ENCODE results near the gene DCPS.
"Not testable (repeated sequence)": the region's sequence is repeated elsewhere in the genome, so short reads cannot be mapped to it uniquely, and the experiment has no call there.

The DCPS gene

GRCh38 chr11:126303623-126304456 is at the start of gene DCPS:
TSS of gene DCPS (plus strand) at chr11:126304060. CDS start at chr11:126304081, 21 bp downstream.
- Mint-ChIP-seq H3K27ac (peak within 1 kb of the TSS; percentile 99), H3K27me3 (no peaks in the 10 kb centered on the region), H3K4me3 (peak within 1 kb of the TSS; percentile 98 to 99), H3K9me3 (peaks cover 0 to 3% of the 10 kb centered on the region in 2 donors), H3K36me3 (peaks cover 14 to 35% of the 10 kb centered on the region in 2 donors), H3K4me1 (peaks cover 17 to 43% of the 10 kb centered on the region in 2 donors)
- peak; percentile 96 for ATAC-seq (replicated peaks)
- DNase-seq: peak; percentile 86

- Mint-ChIP-seq H3K9me3 (no peaks in the 10 kb centered on the region), H3K27me3 (no peaks in the 10 kb centered on the region), H3K4me1 (peaks cover 0 to 2% of the 10 kb centered on the region in 2 donors), H3K27ac (no peak overlapping the region), H3K36me3 (peaks cover 19 to 35% of the 10 kb centered on the region in 2 donors), H3K4me3 (no peak overlapping the region)
- ATAC-seq (replicated peaks) (no peak), DNase-seq (no peak)
Measured at GRCh38 chr11:126254819-126255218, 49.0 kb upstream of the DCPS start.

- H3K36me3 Mint-ChIP-seq: peaks cover 19 to 37% of the 10 kb centered on the region in 2 donors
- DNase-seq; H3K4me1 Mint-ChIP-seq; H3K9me3 Mint-ChIP-seq; ATAC-seq (replicated peaks); H3K4me3 Mint-ChIP-seq; H3K27me3 Mint-ChIP-seq: not testable (repeated sequence)
- peak overlapping the region; percentile 31 for H3K27ac Mint-ChIP-seq
Measured at GRCh38 chr11:126255507-126255906, 48.4 kb upstream of the DCPS start.

- peaks cover 20 to 42% of the 10 kb centered on the region in 2 donors for H3K36me3 Mint-ChIP-seq
- H3K4me3 Mint-ChIP-seq: no peak overlapping the region
- H3K27me3 Mint-ChIP-seq: no peaks in the 10 kb centered on the region
- H3K9me3 Mint-ChIP-seq: no peaks in the 10 kb centered on the region
- DNase-seq (no peak), ATAC-seq (replicated peaks) (no peak)
- peaks cover 0 to 2% of the 10 kb centered on the region in 2 donors for H3K4me1 Mint-ChIP-seq
- H3K27ac Mint-ChIP-seq: no peak overlapping the region
Measured at GRCh38 chr11:126256216-126256615, 47.6 kb upstream of the DCPS start.

GRCh38 chr11:126257144-126257543 is 46.7 kb upstream of the DCPS start:
- Mint-ChIP-seq H3K9me3 (no peaks in the 10 kb centered on the region), H3K36me3 (peaks cover 22 to 41% of the 10 kb centered on the region in 2 donors), H3K4me1 (peaks cover 0 to 2% of the 10 kb centered on the region in 2 donors), H3K4me3 (no peak overlapping the region), H3K27me3 (no peaks in the 10 kb centered on the region), H3K27ac (no peak overlapping the region)
- no peak for ATAC-seq (replicated peaks)
- no peak for DNase-seq

GRCh38 chr11:126257764-126258163 is 46.1 kb upstream of the DCPS start:
- Mint-ChIP-seq H3K4me1 (peaks cover 0 to 2% of the 10 kb centered on the region in 2 donors), H3K36me3 (peaks cover 22 to 41% of the 10 kb centered on the region in 2 donors), H3K9me3 (no peaks in the 10 kb centered on the region), H3K4me3 (no peak overlapping the region), H3K27me3 (no peaks in the 10 kb centered on the region), H3K27ac (peak overlapping the region; percentile 81)
- ATAC-seq (replicated peaks): no peak
- DNase-seq: no peak

GRCh38 chr11:126262216-126262615 is 41.6 kb upstream of the DCPS start:
- H3K4me1 Mint-ChIP-seq: peaks cover 3 to 8% of the 10 kb centered on the region in 2 donors
- no peak for ATAC-seq (replicated peaks)
- DNase-seq: no peak
- no peaks in the 10 kb centered on the region for H3K27me3 Mint-ChIP-seq
- H3K27ac Mint-ChIP-seq: no peak overlapping the region
- H3K4me3 Mint-ChIP-seq: no peak overlapping the region
- peaks cover 27 to 58% of the 10 kb centered on the region in 2 donors for H3K36me3 Mint-ChIP-seq
- no peaks in the 10 kb centered on the region for H3K9me3 Mint-ChIP-seq

GRCh38 chr11:126263489-126263888 is 40.4 kb upstream of the DCPS start:
- Mint-ChIP-seq H3K36me3 (peaks cover 24 to 67% of the 10 kb centered on the region in 2 donors), H3K4me3 (no peak overlapping the region), H3K27ac (no peak overlapping the region), H3K27me3 (no peaks in the 10 kb centered on the region), H3K9me3 (no peaks in the 10 kb centered on the region), H3K4me1 (peaks cover 7 to 14% of the 10 kb centered on the region in 2 donors)
- ATAC-seq (replicated peaks) (no peak), DNase-seq (no peak)

GRCh38 chr11:126265811-126266210 is 38.0 kb upstream of the DCPS start:
- H3K4me1 Mint-ChIP-seq: peaks cover 18 to 34% of the 10 kb centered on the region in 2 donors
- no peak overlapping the region for H3K27ac Mint-ChIP-seq
- H3K27me3 Mint-ChIP-seq: no peaks in the 10 kb centered on the region
- no peaks in the 10 kb centered on the region for H3K9me3 Mint-ChIP-seq
- H3K36me3 Mint-ChIP-seq: peaks cover 26 to 67% of the 10 kb centered on the region in 2 donors
- H3K4me3 Mint-ChIP-seq: no peak overlapping the region
- ATAC-seq (replicated peaks) (no peak), DNase-seq (no peak)

GRCh38 chr11:126267650-126268049 is 36.2 kb upstream of the DCPS start:
- H3K4me1 Mint-ChIP-seq: peaks cover 26 to 41% of the 10 kb centered on the region in 2 donors
- H3K9me3 Mint-ChIP-seq: no peaks in the 10 kb centered on the region
- ATAC-seq (replicated peaks) (no peak), DNase-seq (no peak)
- H3K27ac Mint-ChIP-seq: peak overlapping the region; percentile 99
- peak overlapping the region; percentile 98 for H3K4me3 Mint-ChIP-seq
- no peaks in the 10 kb centered on the region for H3K27me3 Mint-ChIP-seq
- peaks cover 32 to 71% of the 10 kb centered on the region in 2 donors for H3K36me3 Mint-ChIP-seq

- ATAC-seq (replicated peaks) (peak; percentile 4 to 9), DNase-seq (no peak)
- Mint-ChIP-seq H3K4me1 (peaks cover 26 to 41% of the 10 kb centered on the region in 2 donors), H3K36me3 (peaks cover 34 to 71% of the 10 kb centered on the region in 2 donors), H3K27ac (peak overlapping the region; percentile 99), H3K4me3 (peak overlapping the region; percentile 98), H3K9me3 (no peaks in the 10 kb centered on the region), H3K27me3 (no peaks in the 10 kb centered on the region)
Measured at GRCh38 chr11:126268361-126268707, 35.5 kb upstream of the DCPS start.

GRCh38 chr11:126268708-126269579 is 34.9 kb upstream of the DCPS start, which contains the start of the genes FOXRED1 and SRPRA:
TSS of gene FOXRED1 (plus strand) at chr11:126269154. CDS start at chr11:126269207, 53 bp downstream.
TSS of gene SRPRA (minus strand) at chr11:126268895. CDS start at chr11:126268804, 91 bp downstream.
- Mint-ChIP-seq H3K9me3 (no peaks in the 10 kb centered on the region), H3K36me3 (peaks cover 31 to 70% of the 10 kb centered on the region in 2 donors), H3K4me3 (peak within 1 kb of the TSS; percentile 98), H3K27me3 (no peaks in the 10 kb centered on the region), H3K4me1 (peaks cover 26 to 41% of the 10 kb centered on the region in 2 donors), H3K27ac (peak within 1 kb of the TSS; percentile 99)
- ATAC-seq (replicated peaks) (peak; percentile 99), DNase-seq (peak; percentile 100)

GRCh38 chr11:126277322-126277721 is 26.5 kb upstream of the DCPS start:
- no peak for ATAC-seq (replicated peaks)
- H3K27ac Mint-ChIP-seq: no peak overlapping the region
- H3K36me3 Mint-ChIP-seq: peaks cover 48 to 67% of the 10 kb centered on the region in 2 donors
- no peaks in the 10 kb centered on the region for H3K9me3 Mint-ChIP-seq
- no peak for DNase-seq
- H3K4me3 Mint-ChIP-seq: no peak overlapping the region
- no peaks in the 10 kb centered on the region for H3K27me3 Mint-ChIP-seq
- peaks cover 23 to 33% of the 10 kb centered on the region in 2 donors for H3K4me1 Mint-ChIP-seq

- ATAC-seq (replicated peaks) (no peak), DNase-seq (no peak)
- Mint-ChIP-seq H3K27me3 (no peaks in the 10 kb centered on the region), H3K36me3 (peaks cover 44 to 62% of the 10 kb centered on the region in 2 donors), H3K27ac (no peak overlapping the region), H3K4me3 (no peak overlapping the region), H3K9me3 (no peaks in the 10 kb centered on the region), H3K4me1 (peaks cover 23 to 37% of the 10 kb centered on the region in 2 donors)
Measured at GRCh38 chr11:126277780-126278179, 26.1 kb upstream of the DCPS start.

All from stimulated activated naive B cell treated with anti-CD40 and anti-IgM and Interleukin-4, amounts not matched to agents 10 μg/mL and 1 μg/mL and 100 μg/mL, for 72 hours (primary cell).